Measurements from ENCODE around the gene FXYD5.
"Not testable (repeated sequence)": the region's sequence is repeated elsewhere in the genome, so short reads cannot be mapped to it uniquely, and the experiment has no call there.

Gene FXYD5

DNA sequence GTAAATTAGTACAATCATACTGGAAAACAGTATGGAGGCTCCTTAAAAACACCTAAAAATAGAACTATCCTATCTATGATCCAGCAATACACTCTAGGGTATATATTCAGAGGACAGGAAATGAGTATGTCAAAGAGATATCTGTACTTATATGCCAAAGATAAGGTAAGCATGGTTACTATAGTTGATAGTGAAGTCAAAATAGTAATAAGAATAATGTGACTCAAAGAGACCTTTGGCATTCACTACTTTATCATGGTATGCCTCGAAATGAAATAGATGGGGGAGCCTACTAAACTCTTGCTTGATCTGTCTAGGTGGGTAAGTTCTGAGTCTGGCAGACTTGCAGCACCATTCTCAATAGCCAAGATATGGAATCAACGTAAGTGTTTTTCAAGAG is 30.3 kb downstream of the FXYD5 start:
- TF ChIP-seq, protein P1, sequence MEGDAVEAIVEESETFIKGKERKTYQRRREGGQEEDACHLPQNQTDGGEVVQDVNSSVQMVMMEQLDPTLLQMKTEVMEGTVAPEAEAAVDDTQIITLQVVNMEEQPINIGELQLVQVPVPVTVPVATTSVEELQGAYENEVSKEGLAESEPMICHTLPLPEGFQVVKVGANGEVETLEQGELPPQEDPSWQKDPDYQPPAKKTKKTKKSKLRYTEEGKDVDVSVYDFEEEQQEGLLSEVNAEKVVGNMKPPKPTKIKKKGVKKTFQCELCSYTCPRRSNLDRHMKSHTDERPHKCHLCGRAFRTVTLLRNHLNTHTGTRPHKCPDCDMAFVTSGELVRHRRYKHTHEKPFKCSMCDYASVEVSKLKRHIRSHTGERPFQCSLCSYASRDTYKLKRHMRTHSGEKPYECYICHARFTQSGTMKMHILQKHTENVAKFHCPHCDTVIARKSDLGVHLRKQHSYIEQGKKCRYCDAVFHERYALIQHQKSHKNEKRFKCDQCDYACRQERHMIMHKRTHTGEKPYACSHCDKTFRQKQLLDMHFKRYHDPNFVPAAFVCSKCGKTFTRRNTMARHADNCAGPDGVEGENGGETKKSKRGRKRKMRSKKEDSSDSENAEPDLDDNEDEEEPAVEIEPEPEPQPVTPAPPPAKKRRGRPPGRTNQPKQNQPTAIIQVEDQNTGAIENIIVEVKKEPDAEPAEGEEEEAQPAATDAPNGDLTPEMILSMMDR (IDR thresholded peaks at IDR 0.05): no peak
- Histone ChIP-seq H3K4me1 (ENCODE audit: control insufficient read depth in 1 of 2, insufficient read depth in 1 of 2, low read depth in 1 of 2, low read length in 1 of 2) (no peaks in the 10 kb centered on the region), H3K36me3 (no peaks in the 10 kb centered on the region), H3K4me3 (ENCODE audit: low read depth in 1 of 2, low read length in 1 of 2) (no peak overlapping the region), H3K27me3 (no peaks in the 10 kb centered on the region), H3K9me3 (no peaks in the 10 kb centered on the region), H3K27ac (no peak overlapping the region)

DNA sequence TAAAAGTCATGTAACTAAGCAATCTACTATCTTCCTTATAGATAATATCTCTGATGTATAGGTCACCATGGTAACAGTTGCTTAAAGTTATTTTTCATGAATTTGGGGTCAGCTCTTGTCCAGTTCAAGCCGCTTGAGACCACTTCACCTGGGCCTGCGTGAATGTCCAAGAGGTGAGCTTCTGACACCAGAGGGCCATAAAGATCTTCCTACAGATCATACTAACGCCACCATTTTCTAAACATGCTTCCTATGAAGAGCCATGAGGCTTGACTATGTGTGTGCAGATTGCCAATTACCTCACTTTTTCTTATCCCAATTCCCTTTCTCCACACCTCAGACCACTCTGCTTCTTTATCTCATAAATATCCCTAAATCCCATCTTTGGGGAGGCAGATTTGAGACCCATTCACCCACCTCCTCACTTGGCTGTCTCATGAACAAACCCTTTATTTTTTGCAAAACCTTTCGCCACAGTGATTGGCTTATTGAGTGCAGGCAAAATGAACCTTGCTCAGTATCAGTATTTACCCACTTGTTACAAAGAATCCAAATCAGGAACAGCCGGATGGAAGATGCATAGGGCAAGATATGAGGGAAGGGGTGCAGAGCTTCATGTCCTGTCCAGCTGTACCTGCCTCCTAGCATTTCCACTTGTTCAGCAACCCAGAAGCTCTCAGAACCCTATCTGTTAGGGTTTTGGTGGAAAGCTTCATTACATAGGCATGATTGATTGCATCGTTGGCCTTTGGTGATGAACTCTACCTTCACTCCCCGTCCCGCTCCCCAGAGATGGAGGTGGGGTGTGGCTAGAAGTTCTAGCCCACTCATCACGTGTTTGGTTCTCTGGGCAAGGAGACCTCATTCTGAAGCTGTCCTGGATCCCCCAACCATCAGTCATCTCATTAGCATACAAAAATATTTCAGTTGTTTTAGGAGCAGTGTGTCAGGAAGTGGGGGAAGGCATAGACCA is 39.8 kb downstream of the FXYD5 start:
- Histone ChIP-seq H3K4me3 (ENCODE audit: low read depth in 1 of 2, low read length in 1 of 2) (no peak overlapping the region), H3K27me3 (no peaks in the 10 kb centered on the region), H3K27ac (no peak overlapping the region), H3K4me1 (ENCODE audit: control insufficient read depth in 1 of 2, insufficient read depth in 1 of 2, low read depth in 1 of 2, low read length in 1 of 2) (no peaks in the 10 kb centered on the region), H3K9me3 (no peaks in the 10 kb centered on the region), H3K36me3 (no peaks in the 10 kb centered on the region)
- TF ChIP-seq, protein P1 (IDR thresholded peaks at IDR 0.05): no peak

DNA sequence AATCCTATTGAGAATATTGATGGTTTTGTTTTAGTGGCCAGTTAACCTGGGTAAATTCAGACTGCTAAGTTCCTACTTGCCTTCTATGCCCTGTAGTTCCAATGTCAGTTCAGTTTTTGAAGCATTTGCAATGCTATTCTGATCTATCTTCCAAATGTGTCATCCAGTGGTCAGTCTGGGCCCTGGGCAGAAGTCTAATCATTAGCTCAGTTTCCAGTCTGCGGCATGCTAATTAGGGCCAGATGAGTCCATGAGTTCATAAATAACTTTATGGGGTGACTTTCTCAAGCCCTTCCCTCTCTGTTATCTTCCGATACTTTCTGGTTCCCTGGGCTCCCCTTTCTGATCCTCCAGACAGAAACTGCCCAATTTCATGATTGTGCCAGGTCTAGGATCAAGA is 41.3 kb downstream of the FXYD5 start:
- H3K27me3 ChIP-seq: no peaks in the 10 kb centered on the region
- no peaks in the 10 kb centered on the region for H3K9me3 ChIP-seq
- no peaks in the 10 kb centered on the region for H3K36me3 ChIP-seq
- no peak overlapping the region for H3K27ac ChIP-seq
- TF ChIP-seq, protein P1 (IDR thresholded peaks at IDR 0.05): no peak
- H3K4me3 ChIP-seq (ENCODE audit: low read depth in 1 of 2, low read length in 1 of 2): no peak overlapping the region
- H3K4me1 ChIP-seq (ENCODE audit: control insufficient read depth in 1 of 2, insufficient read depth in 1 of 2, low read depth in 1 of 2, low read length in 1 of 2): no peaks in the 10 kb centered on the region

DNA sequence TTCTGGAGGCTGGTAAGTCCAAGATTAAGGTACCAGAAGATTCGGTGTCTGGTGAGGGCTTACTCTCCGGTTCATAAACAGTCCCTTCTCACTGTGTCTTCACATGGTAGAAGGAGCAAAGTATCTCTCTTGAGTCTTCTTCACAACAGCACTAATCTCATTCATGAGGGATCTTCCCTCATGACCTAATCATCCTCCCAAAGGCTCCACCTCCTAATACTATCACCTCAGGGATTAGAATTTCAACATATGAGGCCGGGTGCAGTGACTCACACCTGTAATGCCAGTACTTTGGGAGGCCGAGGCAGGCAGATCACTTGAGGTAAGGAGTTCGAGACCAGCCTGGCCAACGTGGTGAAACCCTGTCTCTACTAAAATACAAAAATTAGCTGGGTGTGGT is 42.3 kb downstream of the FXYD5 start:
- H3K4me3 ChIP-seq (ENCODE audit: low read depth in 1 of 2, low read length in 1 of 2); H3K36me3 ChIP-seq; H3K4me1 ChIP-seq (ENCODE audit: control insufficient read depth in 1 of 2, insufficient read depth in 1 of 2, low read depth in 1 of 2, low read length in 1 of 2); H3K27me3 ChIP-seq; H3K9me3 ChIP-seq; H3K27ac ChIP-seq: not testable (repeated sequence)

DNA sequence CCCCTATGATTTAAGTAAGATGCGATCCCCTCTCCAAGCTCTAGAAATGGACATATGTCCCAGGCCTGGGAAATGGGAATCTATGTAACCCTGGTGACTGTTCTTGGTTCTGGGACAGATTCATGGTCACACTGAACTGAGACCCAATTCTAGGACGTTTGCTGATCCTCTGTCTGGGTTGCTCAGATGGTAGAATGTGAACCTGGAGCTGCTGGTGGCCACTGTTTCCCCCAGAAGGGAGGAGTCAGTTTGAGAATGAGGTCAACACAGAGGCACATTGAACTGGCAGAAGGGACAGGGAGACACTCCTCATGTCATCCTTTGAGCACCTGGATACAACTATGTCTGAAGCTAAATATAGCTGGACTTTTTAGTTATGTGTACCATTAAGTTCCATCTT is 44.9 kb downstream of the FXYD5 start:
- TF ChIP-seq, protein P1 (IDR thresholded peaks at IDR 0.05): no peak
- Histone ChIP-seq H3K27ac (no peak overlapping the region), H3K27me3 (no peaks in the 10 kb centered on the region), H3K9me3 (no peaks in the 10 kb centered on the region), H3K36me3 (no peaks in the 10 kb centered on the region), H3K4me1 (ENCODE audit: control insufficient read depth in 1 of 2, insufficient read depth in 1 of 2, low read depth in 1 of 2, low read length in 1 of 2) (no peaks in the 10 kb centered on the region), H3K4me3 (ENCODE audit: low read depth in 1 of 2, low read length in 1 of 2) (no peak overlapping the region)
